G401 (cell line): ENCODE measurements around the gene TRAT1. TPM values are rescaled to one million over a fixed set of nuclear protein-coding genes. Genes with fewer than 3 reads are reported as not detected.

Source experiments
- DNase-seq: peaks from one replicate; pipeline ENCODE4 v3.0.0-alpha.2; 2015; ENCODE audit warnings: low spot score
- in situ Hi-C: cut with HindIII; loops from 2 replicates; pipeline ENCODE4 v1.10.0; 2016; ENCODE audit warnings: low sequenced_read_pairs, mixed read lengths
- total RNA-seq: library from RNA; depleted of rRNA; stranded (reverse); fragments of >200 nt; shearing (Covaris generic); gene quantifications from 2 replicates; pipeline ENCODE4 v1.2.3, GENCODE V29; 2014; rRNA removed

TRAT1 gene
- total RNA-seq, 1 experiment from 2014 or later: not detected

GRCh38 chr3:108845709-108846293, 23.2 kb downstream of the TRAT1 start:
- DNase-seq: no peak
- in situ Hi-C loops: no loop called here

GRCh38 chr3:108847187-108847586, 24.6 kb downstream of the TRAT1 start:
- no peak for DNase-seq
- in situ Hi-C loops: no loop called here

- in situ Hi-C loops: no loop called here
- no peak for DNase-seq
Measured at GRCh38 chr3:108849075-108849474, 26.5 kb downstream of the TRAT1 start.

- in situ Hi-C loops: no loop called here
- DNase-seq: no peak
Measured at GRCh38 chr3:108861401-108861800, 38.8 kb downstream of the TRAT1 start.

GRCh38 chr3:108862865-108863798, 40.5 kb downstream of the TRAT1 start:
- in situ Hi-C loops: no loop called here
- no peak for DNase-seq

- DNase-seq: no peak
- in situ Hi-C loops: no loop called here
Measured at GRCh38 chr3:108863799-108864135, 41.2 kb downstream of the TRAT1 start.

- no peak for DNase-seq
- in situ Hi-C loops: no loop called here
Measured at GRCh38 chr3:108877901-108878300, 55.3 kb downstream of the TRAT1 start.

GRCh38 chr3:108879915-108880314, 57.3 kb downstream of the TRAT1 start:
- in situ Hi-C loops: no loop called here
- no peak for DNase-seq

- no peak for DNase-seq
- in situ Hi-C loops: no loop called here
Measured at GRCh38 chr3:108882762-108883161, 60.2 kb downstream of the TRAT1 start.

- in situ Hi-C loops: no loop called here
- DNase-seq: no peak
Measured at GRCh38 chr3:108883373-108883772, 60.8 kb downstream of the TRAT1 start.

- no peak for DNase-seq
- in situ Hi-C loops: no loop called here
Measured at GRCh38 chr3:108887121-108887520, 64.5 kb downstream of the TRAT1 start.

- in situ Hi-C loops: no loop called here
- DNase-seq: no peak
Measured at GRCh38 chr3:108887777-108888176, 65.2 kb downstream of the TRAT1 start.

- no peak for DNase-seq
- in situ Hi-C loops: no loop called here
Measured at GRCh38 chr3:108891833-108892232, 69.2 kb downstream of the TRAT1 start.

- in situ Hi-C loops: no loop called here
- no peak for DNase-seq
Measured at GRCh38 chr3:108894981-108895380, 72.4 kb downstream of the TRAT1 start.

GRCh38 chr3:108897883-108898282, 75.3 kb downstream of the TRAT1 start:
- in situ Hi-C loops: no loop called here
- DNase-seq: no peak

- no peak for DNase-seq
Measured at GRCh38 chr3:108899530-108899929, 76.9 kb downstream of the TRAT1 start.

More at GRCh38 chr3:108899530-108899929, 76.9 kb downstream of the TRAT1 start:
- in situ Hi-C loops: no loop called here

Other genes starting within 250 kb of the TRAT1 start
- gene CIP2A, start 233.3 kb upstream of the TRAT1 start, total RNA-seq: 30.2 and 34.3 TPM in 2 replicates
- gene DZIP3, start 233.1 kb upstream of the TRAT1 start, total RNA-seq: 12.6 and 17.8 TPM in 2 replicates
- gene RETNLB, start 65.4 kb upstream of the TRAT1 start, total RNA-seq: not detected in 2 replicates
- gene GUCA1C, start 131.1 kb downstream of the TRAT1 start, total RNA-seq: not detected in 2 replicates